ENCODE data around the gene SAYSD1. TPM values are rescaled to one million over a fixed set of nuclear protein-coding genes. Genes with fewer than 3 reads are reported as not detected.

SAYSD1 gene
- total and polyA plus RNA-seq, 2 donors, result 12.6 to 20.1 TPM

- H3K4me3 ChIP-seq (ENCODE audit: low read depth, low read length), result no peak overlapping the region
- WGBS, result 77% methylated on average over 5 of the region's 5 CpGs
- no peak for DNase-seq (ENCODE audit: extremely low spot score)
Measured at GRCh38 chr6:39080246-39080875, 34.6 kb downstream of the SAYSD1 start.

DNA sequence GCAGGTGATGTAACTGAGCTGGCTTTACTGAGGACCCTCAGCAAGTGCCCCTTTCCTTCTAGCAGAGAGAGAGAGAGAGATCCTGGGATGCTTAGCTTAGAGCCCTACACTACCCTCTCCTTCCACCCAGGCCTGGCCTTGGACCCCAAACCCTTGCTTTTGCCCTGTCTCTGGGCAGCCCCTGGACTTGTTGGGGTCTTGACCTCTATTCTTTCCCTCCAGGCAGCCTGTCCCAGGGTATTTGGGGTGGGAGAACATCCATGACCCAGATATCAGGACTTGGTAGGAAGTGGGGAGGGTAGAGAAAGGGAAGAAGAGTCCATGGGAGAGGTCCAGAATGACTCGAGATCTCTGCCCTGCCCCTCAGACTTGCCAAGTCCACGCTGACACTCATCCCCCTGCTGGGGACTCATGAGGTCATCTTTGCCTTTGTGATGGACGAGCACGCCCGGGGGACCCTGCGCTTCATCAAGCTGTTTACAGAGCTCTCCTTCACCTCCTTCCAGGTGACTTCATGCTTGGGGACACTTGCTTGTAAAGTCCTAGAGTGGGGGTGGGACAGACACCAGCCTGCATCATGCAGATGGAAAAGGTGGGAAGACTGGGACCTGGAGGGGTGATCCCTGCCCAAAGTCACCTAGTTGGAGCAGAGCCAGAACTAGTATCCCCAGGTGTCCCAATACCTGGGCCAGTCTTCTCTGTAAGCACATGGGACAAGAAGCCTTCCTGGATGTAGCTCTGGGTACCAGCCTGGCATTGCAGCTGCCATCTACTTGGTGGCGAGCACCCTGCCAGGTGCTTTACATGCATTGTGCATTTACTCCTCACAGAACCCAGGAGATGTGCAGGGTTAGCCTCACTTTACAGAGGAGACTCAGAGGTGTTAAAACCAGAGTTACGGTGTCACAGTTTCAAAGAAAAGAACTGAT is 35.5 kb downstream of the SAYSD1 start:
- no peak for DNase-seq (ENCODE audit: extremely low spot score)
- Histone ChIP-seq H3K27ac (ENCODE audit: low read depth) (no peak overlapping the region), H3K4me3 (ENCODE audit: low read depth, low read length) (no peak overlapping the region), H3K4me1 (ENCODE audit: insufficient read depth) (no peaks in the 10 kb centered on the region), H3K36me3 (ENCODE audit: insufficient read depth) (no peaks in the 10 kb centered on the region)
- WGBS, result 81% methylated on average over 8 of the region's 8 CpGs

More at GRCh38 chr6:39080246-39080875, 34.6 kb downstream of the SAYSD1 start:
- Histone ChIP-seq H3K27ac (ENCODE audit: low read depth) (no peak overlapping the region), H3K36me3 (ENCODE audit: insufficient read depth) (no peaks in the 10 kb centered on the region), H3K4me1 (ENCODE audit: insufficient read depth) (no peaks in the 10 kb centered on the region)

- Histone ChIP-seq H3K36me3 (ENCODE audit: insufficient read depth) (no peaks in the 10 kb centered on the region), H3K4me1 (ENCODE audit: insufficient read depth) (no peaks in the 10 kb centered on the region), H3K4me3 (ENCODE audit: low read depth, low read length) (no peak overlapping the region), H3K27ac (ENCODE audit: low read depth) (no peak overlapping the region)
- no peak for DNase-seq (ENCODE audit: extremely low spot score)
- WGBS, result 89% methylated on average over 3 of the region's 3 CpGs
Measured at GRCh38 chr6:39078695-39079094, 36.3 kb downstream of the SAYSD1 start.

- 82% methylated on average over 11 of the region's 11 CpGs for WGBS
- H3K36me3 ChIP-seq (ENCODE audit: insufficient read depth), result no peaks in the 10 kb centered on the region
- H3K4me1 ChIP-seq (ENCODE audit: insufficient read depth), result no peaks in the 10 kb centered on the region
- no peak overlapping the region for H3K27ac ChIP-seq (ENCODE audit: low read depth)
- DNase-seq (ENCODE audit: extremely low spot score), result no peak
- H3K4me3 ChIP-seq (ENCODE audit: low read depth, low read length), result no peak overlapping the region
Measured at GRCh38 chr6:39077882-39078594, 36.9 kb downstream of the SAYSD1 start.

- Histone ChIP-seq H3K4me3 (ENCODE audit: low read depth, low read length) (no peak overlapping the region), H3K36me3 (ENCODE audit: insufficient read depth) (no peaks in the 10 kb centered on the region), H3K27ac (ENCODE audit: low read depth) (no peak overlapping the region), H3K4me1 (ENCODE audit: insufficient read depth) (no peaks in the 10 kb centered on the region)
- 78% methylated on average over 9 of the region's 9 CpGs for WGBS
- DNase-seq (ENCODE audit: extremely low spot score), result no peak
Measured at GRCh38 chr6:39076623-39077535, 38.1 kb downstream of the SAYSD1 start.

DNA sequence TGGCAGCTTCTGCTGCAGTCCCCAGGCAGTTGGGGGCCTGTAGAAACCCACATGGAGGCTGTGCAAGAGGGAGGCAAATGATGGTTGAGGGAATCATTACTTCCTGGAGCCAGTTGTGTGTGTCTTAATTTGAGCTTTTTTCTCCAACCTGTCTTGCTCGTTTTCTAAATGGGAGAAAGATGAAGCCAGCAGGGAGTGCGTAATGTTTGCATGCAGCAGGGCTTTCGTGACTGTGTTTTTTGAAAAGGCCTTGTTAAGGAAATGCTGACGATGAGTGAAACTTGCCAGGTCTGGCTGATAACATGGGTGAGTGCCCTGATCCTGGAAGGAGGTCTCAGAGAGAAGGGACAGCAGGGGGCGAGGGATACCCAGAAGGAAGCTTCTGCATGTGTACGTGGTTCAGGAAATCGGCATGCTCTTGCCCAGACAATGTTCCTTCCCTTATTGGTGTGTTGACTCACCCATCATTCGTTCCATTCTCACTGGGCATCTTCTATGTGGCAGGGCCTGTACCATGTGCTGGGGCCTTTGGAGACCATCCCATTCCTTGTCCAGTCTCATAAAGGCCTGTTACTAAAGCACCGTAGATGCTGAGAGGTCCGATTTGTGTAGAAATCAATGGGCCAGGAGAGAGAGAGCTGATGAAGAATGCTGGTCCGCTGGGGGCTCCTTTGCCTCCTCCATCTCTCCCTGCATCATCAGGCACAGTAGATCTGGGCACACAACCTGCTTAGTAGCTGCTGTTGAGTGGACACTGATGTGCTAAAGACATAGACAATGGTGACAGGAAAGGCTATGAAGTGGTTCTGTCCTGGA is 39.0 kb downstream of the SAYSD1 start:
- Histone ChIP-seq H3K4me3 (ENCODE audit: low read depth, low read length) (no peak overlapping the region), H3K36me3 (ENCODE audit: insufficient read depth) (no peaks in the 10 kb centered on the region), H3K27ac (ENCODE audit: low read depth) (no peak overlapping the region), H3K4me1 (ENCODE audit: insufficient read depth) (no peaks in the 10 kb centered on the region)
- 75% methylated on average over 11 of the region's 11 CpGs for WGBS
- no peak for DNase-seq (ENCODE audit: extremely low spot score)

DNA sequence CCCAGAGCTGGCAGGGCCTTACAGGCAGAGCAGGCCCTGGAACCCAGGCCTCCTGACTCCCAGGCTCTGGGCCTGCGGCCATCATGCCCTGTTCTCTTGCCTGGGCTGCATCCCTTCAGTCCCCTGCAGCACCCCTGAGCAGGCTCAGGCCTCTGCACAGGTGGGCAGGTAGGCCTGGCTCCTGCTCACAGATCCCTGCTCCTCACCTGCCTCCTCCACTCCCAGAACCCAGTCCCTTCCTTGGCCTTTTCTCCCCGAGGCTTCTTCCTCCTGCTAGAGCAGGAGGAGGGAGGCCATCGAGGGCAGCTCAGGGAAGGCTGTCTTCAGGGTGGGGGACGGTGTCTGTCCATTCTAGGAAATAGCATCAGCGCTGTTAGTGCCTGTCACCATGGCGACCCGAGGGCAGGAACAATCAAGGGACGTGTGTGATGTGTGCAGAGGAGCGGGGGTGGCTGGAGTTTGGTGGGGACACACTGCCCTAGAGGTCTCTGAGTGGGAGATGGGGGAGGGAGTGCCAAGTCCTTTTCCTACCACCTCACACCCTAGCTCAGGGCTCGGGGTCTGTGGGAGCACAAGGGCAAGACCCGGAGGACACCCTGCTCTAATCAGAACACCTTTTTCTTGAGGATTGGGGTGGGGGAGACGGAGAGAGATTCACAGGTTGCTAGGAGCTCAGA is 39.8 kb downstream of the SAYSD1 start:
- no peaks in the 10 kb centered on the region for H3K36me3 ChIP-seq (ENCODE audit: insufficient read depth)
- H3K4me3 ChIP-seq (ENCODE audit: low read depth, low read length), result no peak overlapping the region
- 68% methylated on average over 12 of the region's 12 CpGs for WGBS
- H3K4me1 ChIP-seq (ENCODE audit: insufficient read depth), result no peaks in the 10 kb centered on the region
- no peak overlapping the region for H3K27ac ChIP-seq (ENCODE audit: low read depth)
- DNase-seq (ENCODE audit: extremely low spot score), result no peak

- Histone ChIP-seq H3K36me3 (ENCODE audit: insufficient read depth) (no peaks in the 10 kb centered on the region), H3K4me1 (ENCODE audit: insufficient read depth) (no peaks in the 10 kb centered on the region), H3K4me3 (ENCODE audit: low read depth, low read length) (no peak overlapping the region), H3K27ac (ENCODE audit: low read depth) (no peak overlapping the region)
- WGBS, result 83% methylated on average over 9 of the region's 9 CpGs
- no peak for DNase-seq (ENCODE audit: extremely low spot score)
Measured at GRCh38 chr6:39074486-39074885, 40.5 kb downstream of the SAYSD1 start.

DNA sequence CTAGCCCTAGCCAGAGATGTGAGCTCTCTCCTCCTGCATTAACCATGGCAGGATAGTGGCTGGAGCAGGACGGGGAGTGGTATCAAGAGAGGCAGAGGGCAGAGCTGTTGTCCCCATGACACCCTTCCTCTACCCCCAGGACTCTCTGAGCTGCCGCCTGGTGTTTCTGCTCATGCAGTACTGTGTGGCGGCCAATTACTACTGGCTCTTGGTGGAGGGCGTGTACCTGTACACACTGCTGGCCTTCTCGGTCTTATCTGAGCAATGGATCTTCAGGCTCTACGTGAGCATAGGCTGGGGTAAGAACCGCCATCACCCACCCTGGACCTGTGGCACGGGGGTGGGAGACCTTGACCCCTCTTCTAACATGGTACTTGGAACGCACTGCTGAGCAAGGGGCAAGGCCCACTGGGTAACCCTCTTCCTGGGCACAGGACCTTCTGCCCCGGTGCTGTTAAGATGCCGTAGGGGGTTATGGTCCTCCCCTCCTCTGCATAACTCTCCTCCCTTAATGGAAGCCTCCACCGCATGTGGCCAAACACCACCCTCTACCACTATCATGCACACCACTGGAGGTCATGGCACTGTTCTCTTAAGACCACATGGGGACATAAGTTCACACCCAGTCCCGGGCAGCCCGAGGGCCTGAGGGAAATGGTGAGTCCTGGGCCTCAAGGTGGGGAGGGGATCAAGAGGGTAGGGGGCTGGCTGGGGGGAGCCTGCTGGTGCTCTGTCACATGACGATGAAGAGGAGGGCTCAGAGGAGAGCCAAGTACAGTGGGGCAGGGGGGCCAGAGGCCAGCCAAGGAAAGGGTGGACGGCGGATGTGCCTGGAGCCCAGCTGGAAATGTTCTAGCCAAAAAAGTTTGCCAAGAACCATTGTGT is 41.3 kb downstream of the SAYSD1 start:
- no peaks in the 10 kb centered on the region for H3K36me3 ChIP-seq (ENCODE audit: insufficient read depth)
- H3K4me1 ChIP-seq (ENCODE audit: insufficient read depth), result no peaks in the 10 kb centered on the region
- no peak overlapping the region for H3K27ac ChIP-seq (ENCODE audit: low read depth)
- no peak overlapping the region for H3K4me3 ChIP-seq (ENCODE audit: low read depth, low read length)
- no peak for DNase-seq (ENCODE audit: extremely low spot score)
- WGBS, result 83% methylated on average over 17 of the region's 17 CpGs

- Histone ChIP-seq H3K4me3 (ENCODE audit: low read depth, low read length) (no peak overlapping the region), H3K4me1 (ENCODE audit: insufficient read depth) (no peaks in the 10 kb centered on the region), H3K27ac (ENCODE audit: low read depth) (no peak overlapping the region), H3K36me3 (ENCODE audit: insufficient read depth) (no peaks in the 10 kb centered on the region)
- WGBS, result 93% methylated on average over 9 of the region's 9 CpGs
- DNase-seq (ENCODE audit: extremely low spot score), result no peak
Measured at GRCh38 chr6:39072830-39073229, 42.2 kb downstream of the SAYSD1 start.

- Histone ChIP-seq H3K36me3 (ENCODE audit: insufficient read depth) (no peaks in the 10 kb centered on the region), H3K4me1 (ENCODE audit: insufficient read depth) (no peaks in the 10 kb centered on the region), H3K27ac (ENCODE audit: low read depth) (no peak overlapping the region), H3K4me3 (ENCODE audit: low read depth, low read length) (no peak overlapping the region)
- 68% methylated on average over 7 of the region's 7 CpGs for WGBS
- DNase-seq (ENCODE audit: extremely low spot score), result no peak
Measured at GRCh38 chr6:39068391-39068790, 46.6 kb downstream of the SAYSD1 start.
